Activated CD8-positive, alpha-beta memory T cell treated with anti-CD3 and anti-CD28 coated beads, Interleukin-2, amount 10 ng/mL, durations not matched to agents 7 days and 5 days (primary cell): ENCODE measurements around the gene FICD. TPM values are rescaled to one million over a fixed set of nuclear protein-coding genes. Genes with fewer than 3 reads are reported as not detected.
"Not testable (repeated sequence)": the region's sequence is repeated elsewhere in the genome, so short reads cannot be mapped to it uniquely, and the experiment has no call there.

ENCODE experiments used
- ATAC-seq: fragments of 150-1000 bp; cut with Tn5 transposase; one replicate; pipeline ENCODE4 v1.10.0; 2021; ENCODE audit warnings: moderate library complexity
- CTCF ChIA-PET: fragments of 350-600 bp; sonication (Branson Sonifier 250); formaldehyde crosslinking; loops from one replicate; lab custom pipeline; 2021; ENCODE audit warnings: antibody characterized with exemption; lab: Charles Lee
- DNase-seq: peaks from one replicate; pipeline ENCODE4 v3.0.0-alpha.2; 2020
- H3K27ac Mint-ChIP-seq: one replicate; pipeline ENCODE4 v1.8.0; 2021; ENCODE audit warnings: mild to moderate bottlenecking, mixed read lengths
- H3K27me3 Mint-ChIP-seq: one replicate; pipeline ENCODE4 v1.8.0; 2021; ENCODE audit warnings: mixed read lengths
- H3K36me3 Mint-ChIP-seq: one replicate; pipeline ENCODE4 v1.8.0; 2021; ENCODE audit warnings: mild to moderate bottlenecking, mixed read lengths
- H3K4me1 Mint-ChIP-seq: one replicate; pipeline ENCODE4 v1.8.0; 2021; ENCODE audit warnings: mixed read lengths
- H3K4me3 Mint-ChIP-seq: one replicate; pipeline ENCODE4 v1.8.0; 2021; ENCODE audit warnings: mild to moderate bottlenecking, moderate library complexity, mixed read lengths
- H3K9me3 Mint-ChIP-seq: one replicate; pipeline ENCODE4 v1.8.0; 2022; ENCODE audit warnings: low read depth, mixed read lengths
- total RNA-seq, 2 experiments: library from RNA; stranded (reverse); gene quantifications; one replicate each; pipeline ENCODE4 v1.2.3, GENCODE V29; 2021

The FICD gene
- total RNA-seq, 2 experiments from 2014 or later = 5.8 to 6.1 TPM

- H3K36me3 Mint-ChIP-seq = no peaks in the 10 kb centered on the region
- ATAC-seq (no peak), DNase-seq (no peak)
- H3K4me3 Mint-ChIP-seq = no peak overlapping the region
- CTCF ChIA-PET = no interaction called here
- no peak overlapping the region for H3K27ac Mint-ChIP-seq
- no peaks in the 10 kb centered on the region for H3K4me1 Mint-ChIP-seq
- H3K27me3 Mint-ChIP-seq = peaks cover 13% of the 10 kb centered on the region
- H3K9me3 Mint-ChIP-seq = no peaks in the 10 kb centered on the region
Measured at GRCh38 chr12:108484431-108484830, 30.6 kb upstream of the FICD start.

GRCh38 chr12:108484845-108485244 lies 30.2 kb upstream of the FICD start:
- DNase-seq (no peak), ATAC-seq (no peak)
- H3K36me3 Mint-ChIP-seq = no peaks in the 10 kb centered on the region
- no peaks in the 10 kb centered on the region for H3K9me3 Mint-ChIP-seq
- no peaks in the 10 kb centered on the region for H3K4me1 Mint-ChIP-seq
- CTCF ChIA-PET = no interaction called here
- no peak overlapping the region for H3K27ac Mint-ChIP-seq
- no peak overlapping the region for H3K4me3 Mint-ChIP-seq
- H3K27me3 Mint-ChIP-seq = peaks cover 13% of the 10 kb centered on the region

- H3K27ac Mint-ChIP-seq, H3K4me3 Mint-ChIP-seq, DNase-seq, H3K9me3 Mint-ChIP-seq, H3K4me1 Mint-ChIP-seq, ATAC-seq, H3K36me3 Mint-ChIP-seq, CTCF ChIA-PET: not testable (repeated sequence)
- H3K27me3 Mint-ChIP-seq = peaks cover 13% of the 10 kb centered on the region
Measured at GRCh38 chr12:108485371-108485770, 29.7 kb upstream of the FICD start.

- DNase-seq, CTCF ChIA-PET, H3K4me1 Mint-ChIP-seq, ATAC-seq, H3K4me3 Mint-ChIP-seq, H3K36me3 Mint-ChIP-seq, H3K27ac Mint-ChIP-seq, H3K9me3 Mint-ChIP-seq: not testable (repeated sequence)
- H3K27me3 Mint-ChIP-seq = peaks cover 18% of the 10 kb centered on the region
Measured at GRCh38 chr12:108487029-108487428, 28.0 kb upstream of the FICD start.

GRCh38 chr12:108491256-108491655 lies 23.8 kb upstream of the FICD start:
- H3K36me3 Mint-ChIP-seq = no peaks in the 10 kb centered on the region
- no peak for DNase-seq
- ATAC-seq = no peak
- no peaks in the 10 kb centered on the region for H3K9me3 Mint-ChIP-seq
- H3K27me3 Mint-ChIP-seq = peaks cover 25% of the 10 kb centered on the region
- H3K27ac Mint-ChIP-seq = no peak overlapping the region
- H3K4me3 Mint-ChIP-seq = no peak overlapping the region
- no peaks in the 10 kb centered on the region for H3K4me1 Mint-ChIP-seq
- CTCF ChIA-PET = interaction anchor here (1.0 kb wide), 1 partner anchor 20 kb away, joined by 4 read pairs; no protein-coding TSS in a partner anchor

- Mint-ChIP-seq H3K9me3 (no peaks in the 10 kb centered on the region), H3K27ac (no peak overlapping the region), H3K4me1 (no peaks in the 10 kb centered on the region), H3K27me3 (peaks cover 22% of the 10 kb centered on the region), H3K4me3 (no peak overlapping the region), H3K36me3 (no peaks in the 10 kb centered on the region)
- no peak for DNase-seq
- ATAC-seq = no peak
- CTCF ChIA-PET = interaction anchor here (1.1 kb wide), 1 partner anchor 583 kb away, joined by 3 read pairs; no protein-coding TSS in a partner anchor
Measured at GRCh38 chr12:108495054-108495453, 20.0 kb upstream of the FICD start.

- peaks cover 20% of the 10 kb centered on the region for H3K27me3 Mint-ChIP-seq
- ATAC-seq = no peak
Measured at GRCh38 chr12:108495823-108496579, 19.1 kb upstream of the FICD start.

GRCh38 chr12:108498136-108498535 lies 16.9 kb upstream of the FICD start:
- DNase-seq = no peak
- Mint-ChIP-seq H3K27ac (no peak overlapping the region), H3K27me3 (peaks cover 10% of the 10 kb centered on the region), H3K36me3 (peaks cover 1% of the 10 kb centered on the region), H3K9me3 (peaks cover 7% of the 10 kb centered on the region), H3K4me1 (no peaks in the 10 kb centered on the region), H3K4me3 (no peak overlapping the region)
- CTCF ChIA-PET = interaction anchor here (2.8 kb wide), 1 partner anchor 14 kb away, joined by 8 read pairs; no protein-coding TSS in a partner anchor
- ATAC-seq = no peak

More at GRCh38 chr12:108495823-108496579, 19.1 kb upstream of the FICD start:
- Mint-ChIP-seq H3K4me3 (no peak overlapping the region), H3K9me3 (no peaks in the 10 kb centered on the region), H3K27ac (no peak overlapping the region), H3K36me3 (no peaks in the 10 kb centered on the region), H3K4me1 (no peaks in the 10 kb centered on the region)
- CTCF ChIA-PET = interaction anchor here (0.7 to 1.1 kb wide), 2 partner anchors 37 to 584 kb away, joined by 3 read pairs; no protein-coding TSS in a partner anchor
- no peak for DNase-seq

GRCh38 chr12:108502922-108503321 lies 12.2 kb upstream of the FICD start:
- CTCF ChIA-PET = interaction anchor here (0.9 kb wide), 1 partner anchor 9 kb away, joined by 3 read pairs; no protein-coding TSS in a partner anchor

GRCh38 chr12:108505129-108505528 lies 9.9 kb upstream of the FICD start:
- peaks cover 4% of the 10 kb centered on the region for H3K27me3 Mint-ChIP-seq
- no peak overlapping the region for H3K4me3 Mint-ChIP-seq
- H3K36me3 Mint-ChIP-seq = peaks cover 1% of the 10 kb centered on the region
- H3K27ac Mint-ChIP-seq = no peak overlapping the region
- CTCF ChIA-PET = no interaction called here
- peaks cover 18% of the 10 kb centered on the region for H3K9me3 Mint-ChIP-seq
- DNase-seq (no peak), ATAC-seq (no peak)
- peaks cover 6% of the 10 kb centered on the region for H3K4me1 Mint-ChIP-seq

More at GRCh38 chr12:108502922-108503321, 12.2 kb upstream of the FICD start:
- Mint-ChIP-seq H3K27me3 (peaks cover 4% of the 10 kb centered on the region), H3K4me1 (peaks cover under 1% of the 10 kb centered on the region), H3K36me3 (peaks cover 1% of the 10 kb centered on the region), H3K27ac (no peak overlapping the region), H3K9me3 (peaks cover 15% of the 10 kb centered on the region), H3K4me3 (no peak overlapping the region)
- DNase-seq (no peak), ATAC-seq (no peak)

- H3K27me3 Mint-ChIP-seq = peaks cover 2% of the 10 kb centered on the region
- H3K9me3 Mint-ChIP-seq = peaks cover 11% of the 10 kb centered on the region
- H3K27ac Mint-ChIP-seq = no peak overlapping the region
- peaks cover 15% of the 10 kb centered on the region for H3K4me1 Mint-ChIP-seq
- no peaks in the 10 kb centered on the region for H3K36me3 Mint-ChIP-seq
- CTCF ChIA-PET = interaction anchor here (1.1 to 1.5 kb wide), 3 partner anchors 41 to 589 kb away, joined by 3 to 4 read pairs (median 3); no protein-coding TSS in a partner anchor
- DNase-seq (no peak), ATAC-seq (peak; percentile 39)
- no peak overlapping the region for H3K4me3 Mint-ChIP-seq
Measured at GRCh38 chr12:108507971-108508642, 7.0 kb upstream of the FICD start.

GRCh38 chr12:108509806-108510205 lies 5.3 kb upstream of the FICD start:
- no peak overlapping the region for H3K4me3 Mint-ChIP-seq
- peaks cover 20% of the 10 kb centered on the region for H3K4me1 Mint-ChIP-seq
- no peaks in the 10 kb centered on the region for H3K36me3 Mint-ChIP-seq
- no peak overlapping the region for H3K27ac Mint-ChIP-seq
- ATAC-seq (no peak), DNase-seq (no peak)
- H3K9me3 Mint-ChIP-seq = peaks cover 3% of the 10 kb centered on the region
- H3K27me3 Mint-ChIP-seq = no peaks in the 10 kb centered on the region
- CTCF ChIA-PET = interaction anchor here (1.5 kb wide), 1 partner anchor 53 kb away, joined by 3 read pairs; no protein-coding TSS in a partner anchor

GRCh38 chr12:108510836-108511235 lies 4.2 kb upstream of the FICD start:
- CTCF ChIA-PET = interaction anchor here (1.2 kb wide), 1 partner anchor 413 kb away, joined by 4 read pairs; no protein-coding TSS in a partner anchor
- no peak for ATAC-seq
- H3K27me3 Mint-ChIP-seq = no peaks in the 10 kb centered on the region
- no peaks in the 10 kb centered on the region for H3K36me3 Mint-ChIP-seq
- H3K4me1 Mint-ChIP-seq = peaks cover 21% of the 10 kb centered on the region
- no peak overlapping the region for H3K4me3 Mint-ChIP-seq
- no peak overlapping the region for H3K27ac Mint-ChIP-seq
- H3K9me3 Mint-ChIP-seq = peaks cover 3% of the 10 kb centered on the region
- DNase-seq = no peak
